Measurements from ENCODE around the gene ATP10A.

ATP10A gene

GRCh38 chr15:25852661-25853524 lies 10.2 kb downstream of the ATP10A start:
- DNase-seq: no peak

DNA sequence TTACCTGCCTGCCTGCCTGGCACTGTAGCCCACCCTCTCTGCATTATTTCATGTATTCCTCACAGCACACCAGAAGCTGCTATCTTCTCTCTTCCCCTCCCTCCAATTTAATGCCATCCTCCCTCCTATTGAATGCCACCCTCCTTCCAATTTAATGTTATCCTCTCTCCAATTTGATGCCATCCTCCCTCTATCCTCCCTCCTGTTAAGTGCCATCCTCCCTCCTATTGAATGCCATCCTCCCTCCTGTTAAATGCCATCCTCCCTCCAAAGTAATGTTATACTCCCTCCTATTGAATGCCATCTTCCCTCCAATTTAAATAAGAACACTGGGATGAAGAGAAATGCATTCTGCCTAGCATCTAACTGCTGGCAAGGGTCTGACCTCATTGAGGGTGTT lies 11.1 kb downstream of the ATP10A start:
- DNase-seq: no peak

DNA sequence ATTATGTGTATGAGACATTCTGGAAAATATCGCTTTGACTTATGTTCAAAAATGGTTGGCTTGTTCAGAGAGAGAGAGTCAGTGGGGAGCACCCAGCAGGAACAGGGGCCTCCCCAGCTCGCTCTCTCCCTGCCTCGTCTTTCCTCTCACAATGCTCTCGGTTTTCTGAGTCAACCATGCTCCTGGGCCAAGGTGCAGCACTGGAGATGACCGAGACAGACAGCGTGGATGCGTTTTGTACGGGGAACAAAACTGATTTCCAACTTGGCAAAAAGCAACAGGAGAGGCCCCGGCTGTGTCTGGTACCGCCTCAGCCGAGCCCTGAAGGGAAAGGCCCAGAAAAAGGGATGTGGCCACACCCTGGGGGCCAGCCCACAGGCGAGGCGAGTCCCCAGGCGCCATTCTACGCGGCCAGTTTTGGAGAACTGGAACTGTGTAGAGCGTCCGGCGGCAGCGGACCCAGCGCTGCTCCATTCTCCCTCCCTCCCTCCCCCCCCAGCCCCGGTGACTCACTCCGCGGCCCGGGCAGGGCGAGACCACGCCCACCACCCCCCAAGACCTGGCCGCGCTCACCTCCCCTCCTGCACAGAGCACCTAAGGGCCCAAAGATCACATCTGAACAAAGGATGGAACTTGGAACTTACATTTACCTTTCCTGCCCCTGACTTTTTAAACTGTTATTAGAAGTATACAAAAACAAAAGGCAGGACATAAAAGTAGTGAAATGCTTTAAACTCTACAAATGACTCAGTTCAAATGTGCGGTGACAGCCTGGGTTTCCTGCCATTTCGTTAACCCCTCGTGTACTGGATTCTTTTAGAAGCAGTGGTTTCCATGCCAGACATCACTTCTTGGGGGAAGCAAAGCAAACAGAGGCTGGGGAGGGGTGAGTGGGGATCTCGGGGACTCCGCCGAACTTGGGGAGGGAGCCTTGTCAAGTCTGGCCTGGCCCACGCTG lies 12.7 kb downstream of the ATP10A start:
- DNase-seq: no peak

- no peak for DNase-seq
Observed at GRCh38 chr15:25849157-25849921, 13.8 kb downstream of the ATP10A start.

DNA sequence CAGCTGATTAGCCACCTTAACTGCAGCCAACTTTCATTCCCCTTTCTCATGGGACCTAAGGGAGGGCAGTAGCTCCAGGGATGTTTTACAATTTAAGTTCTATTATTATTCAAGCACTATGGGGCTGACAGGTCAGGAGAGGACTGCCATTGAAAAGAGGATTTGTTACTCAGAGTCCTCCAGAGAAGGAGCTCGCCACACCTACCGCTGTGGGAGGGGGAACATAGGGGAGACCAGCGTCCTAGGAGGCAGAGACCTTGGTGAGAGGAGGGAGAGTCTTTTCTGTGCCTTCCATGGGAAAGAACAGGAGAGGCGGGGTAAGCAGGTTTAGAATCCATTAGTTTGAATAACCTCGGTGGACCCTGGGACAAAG lies 14.4 kb downstream of the ATP10A start:
- no peak for DNase-seq

DNA sequence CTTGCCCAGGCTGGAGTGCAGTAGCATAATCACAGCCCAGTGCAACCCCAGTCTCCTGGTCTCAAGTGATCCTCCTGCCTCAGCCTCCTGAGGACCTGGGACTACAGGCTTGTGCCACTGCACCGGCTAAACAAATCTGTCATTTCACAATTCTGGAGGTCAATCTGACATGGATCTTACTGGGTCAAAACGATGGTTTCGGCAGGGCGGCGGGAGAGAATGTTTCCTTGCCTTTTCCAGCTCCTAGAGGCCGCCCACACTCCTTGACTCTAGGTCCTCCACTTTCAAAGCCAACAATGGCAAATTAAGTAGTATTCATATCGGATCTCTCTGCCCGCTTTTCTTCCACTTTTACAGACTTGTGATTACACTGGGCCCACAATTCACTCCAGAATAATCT lies 14.8 kb downstream of the ATP10A start:
- DNase-seq: no peak

DNA sequence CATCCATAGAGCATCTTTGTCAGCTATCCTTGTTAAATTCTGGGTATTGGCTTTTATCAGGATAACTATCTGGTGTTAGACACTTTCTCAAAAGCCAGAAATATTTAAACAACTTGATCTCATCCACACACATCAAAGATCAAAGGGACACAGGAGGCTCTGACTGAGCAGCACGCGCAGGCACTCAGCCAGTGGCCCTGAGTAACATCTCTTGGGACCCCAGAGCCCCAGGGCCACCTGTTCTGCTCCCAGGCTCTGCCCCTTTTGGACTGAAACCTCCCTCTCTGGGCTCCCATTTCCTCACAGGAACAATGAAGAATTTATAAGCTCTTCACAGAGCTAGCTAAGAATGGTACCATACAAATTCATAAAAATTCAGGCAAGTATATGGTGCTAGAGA lies 16.1 kb downstream of the ATP10A start:
- DNase-seq: no peak

DNA sequence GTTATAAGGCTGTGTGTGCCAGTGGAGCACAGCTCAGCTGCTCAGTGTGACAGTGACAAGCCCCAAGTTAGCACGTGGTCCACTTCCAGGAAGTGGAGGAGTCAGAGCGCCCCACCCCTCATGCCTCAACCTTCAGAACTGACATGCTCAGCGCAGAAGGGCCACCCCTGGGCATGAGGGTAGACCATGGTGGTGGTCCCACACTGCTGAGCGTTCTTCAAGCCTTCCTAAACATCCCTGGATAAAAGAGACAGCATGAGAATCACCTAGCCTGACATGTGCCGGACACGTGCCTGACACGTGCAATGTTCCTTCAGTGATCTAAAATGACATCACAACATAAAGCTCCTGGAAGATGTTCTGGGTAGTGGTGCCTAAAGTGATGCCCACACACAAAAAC lies 16.8 kb downstream of the ATP10A start:
- DNase-seq: no peak

DNA sequence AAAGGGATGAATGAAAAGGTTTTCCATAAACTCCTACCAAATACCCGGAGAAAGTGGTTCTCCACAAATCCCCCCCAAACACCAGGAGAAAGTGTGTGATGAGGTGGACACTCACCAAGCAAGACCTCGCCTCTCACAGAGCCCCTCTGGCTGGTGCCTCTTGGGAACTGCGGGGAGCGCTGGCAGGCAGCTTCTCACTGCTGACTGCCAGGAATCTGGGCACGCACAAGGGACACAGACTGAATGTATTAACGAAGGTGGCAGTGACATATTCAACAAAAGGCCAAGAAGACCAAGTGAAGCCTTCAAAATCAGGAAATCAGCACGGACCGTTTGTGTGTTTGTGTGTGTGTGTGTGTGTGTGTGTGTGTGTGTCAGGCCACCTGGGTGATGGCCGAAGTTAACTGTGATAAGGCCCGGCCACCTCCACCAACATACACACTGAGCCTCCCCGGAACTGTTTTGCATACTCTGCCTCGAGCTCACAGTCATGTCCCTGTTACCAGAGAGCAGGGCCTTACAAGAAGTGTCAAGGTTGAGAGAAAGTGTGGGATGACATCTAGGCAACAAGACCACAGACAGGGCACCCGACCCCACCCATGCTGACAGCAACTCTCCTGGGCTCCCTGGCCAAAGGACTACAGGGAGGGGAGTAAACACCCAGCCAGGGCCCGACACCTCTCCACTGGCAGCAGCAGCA lies 18.0 kb downstream of the ATP10A start:
- no peak for DNase-seq

DNA sequence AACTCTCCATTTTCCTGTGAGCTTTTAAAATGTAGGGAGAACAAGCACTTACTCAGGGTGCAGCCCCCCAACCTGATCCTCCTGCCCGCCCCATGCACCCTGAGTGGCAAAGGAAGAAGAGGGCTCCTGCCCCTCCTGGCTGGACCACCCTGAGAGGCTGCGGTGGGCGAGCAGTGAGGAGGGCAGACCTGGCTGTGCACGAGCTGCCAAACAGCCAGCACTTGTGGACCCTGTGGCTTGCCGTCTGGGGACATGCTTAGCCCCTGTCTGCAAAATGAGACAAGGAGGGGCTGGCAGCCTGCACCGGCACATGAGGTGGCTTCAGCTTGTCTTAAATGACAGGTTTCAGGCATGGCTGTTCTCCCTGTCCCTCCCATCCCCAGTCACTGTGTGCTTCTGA lies 18.6 kb downstream of the ATP10A start:
- no peak for DNase-seq

DNA sequence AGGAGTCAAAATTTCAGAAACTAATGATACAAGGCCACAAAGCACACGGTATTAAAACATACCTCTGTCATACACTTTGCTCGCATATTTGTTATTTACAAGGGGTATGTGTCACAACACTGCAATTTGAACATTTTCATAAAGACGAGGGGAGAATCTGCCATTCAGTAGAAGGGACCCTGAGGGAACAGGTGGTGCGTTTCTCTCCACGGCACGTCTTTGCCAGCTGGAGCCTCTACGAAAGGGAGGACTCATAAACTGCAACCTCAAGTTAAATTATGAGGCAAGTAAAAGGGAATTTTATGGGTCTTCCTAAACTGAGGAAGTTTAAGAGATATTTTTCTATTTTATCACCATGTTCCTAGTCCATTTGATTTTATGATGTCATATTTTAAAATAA lies 19.1 kb downstream of the ATP10A start:
- DNase-seq: no peak

GRCh38 chr15:25839638-25840156 lies 23.4 kb downstream of the ATP10A start:
- no peak for DNase-seq

- no peak for DNase-seq
Observed at GRCh38 chr15:25838871-25839195, 24.3 kb downstream of the ATP10A start.

- DNase-seq: no peak
Observed at GRCh38 chr15:25838191-25838870, 24.8 kb downstream of the ATP10A start.

DNA sequence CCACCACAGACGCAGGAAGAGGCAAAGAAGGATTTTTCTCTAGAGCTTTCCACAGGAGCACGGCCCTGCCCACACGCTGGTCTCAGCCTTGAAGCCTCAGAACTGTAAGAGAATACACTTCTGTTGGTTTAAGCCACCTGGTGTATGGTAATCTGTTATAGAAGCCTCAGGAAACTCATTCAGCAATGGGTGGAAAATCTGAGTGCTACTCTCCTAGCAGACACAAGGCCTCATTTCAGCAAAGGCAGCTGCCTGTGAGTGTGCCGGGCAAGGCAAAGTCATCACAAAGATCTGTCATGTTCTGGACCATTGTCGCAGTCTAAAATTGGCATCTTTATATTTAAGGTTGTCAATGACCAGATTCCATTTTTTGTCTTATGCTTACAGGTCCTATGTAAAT lies 31.0 kb downstream of the ATP10A start:
- no peak for DNase-seq

- DNase-seq: no peak
Observed at GRCh38 chr15:25830844-25831451, 32.2 kb downstream of the ATP10A start.

GRCh38 chr15:25829073-25829472 lies 34.1 kb downstream of the ATP10A start:
- no peak for DNase-seq

DNA sequence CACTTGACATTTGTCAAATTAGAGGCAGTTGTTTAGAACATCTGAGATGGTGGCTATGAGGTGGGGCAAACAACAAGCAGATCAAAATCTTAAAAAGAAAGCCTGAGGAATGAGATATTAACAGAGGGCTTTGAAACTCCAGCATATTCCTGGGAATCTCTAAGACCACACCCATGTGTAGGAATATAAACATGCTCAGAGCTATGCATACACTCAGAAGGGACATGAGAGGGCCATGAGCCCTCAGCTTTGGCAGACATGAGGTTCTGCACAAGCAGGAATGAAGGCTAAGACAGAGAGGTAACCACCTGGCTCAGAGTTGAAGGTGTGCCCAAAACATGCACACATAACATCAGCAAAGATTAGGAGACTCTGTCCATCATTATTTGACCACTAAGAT lies 37.9 kb downstream of the ATP10A start:
- DNase-seq: no peak

GRCh38 chr15:25824618-25825017 lies 38.5 kb downstream of the ATP10A start:
- DNase-seq: no peak

- no peak for DNase-seq
Observed at GRCh38 chr15:25812845-25813244, 50.3 kb downstream of the ATP10A start.

DNA sequence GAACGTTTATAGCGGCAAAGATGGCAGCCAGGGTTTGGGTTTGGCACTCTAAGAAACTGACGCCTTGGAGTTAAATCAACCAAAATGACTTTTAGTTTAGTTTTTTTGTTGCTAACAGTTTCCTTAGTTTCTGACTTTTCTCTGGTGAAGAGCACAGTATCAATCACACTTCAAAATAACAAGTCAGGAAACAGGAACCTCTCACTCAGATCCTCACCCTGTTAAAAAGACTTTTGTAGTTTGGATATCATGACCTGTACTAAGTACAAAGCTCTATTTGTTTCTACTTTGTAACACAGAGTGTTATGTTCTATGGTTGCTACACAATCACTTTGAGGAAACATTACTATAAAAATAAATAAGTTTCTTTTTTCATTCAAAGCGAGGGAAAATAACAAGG lies 51.1 kb downstream of the ATP10A start:
- no peak for DNase-seq
